Femur (tissue), 1 donor: ENCODE measurements around the gene FOSL1.

ENCODE experiments used
- DNase-seq: peaks from one replicate; pipeline ENCODE4 v3.0.0-alpha.2; 2017

Gene FOSL1

GRCh38 chr11:65919141-65919572, 19.0 kb upstream of the FOSL1 start, which contains the start of gene DRAP1:
DRAP1 (plus strand) TSS chr11:65919426; CDS start chr11:65919502, 76 bp downstream.
- peak; percentile 99 for DNase-seq

- DNase-seq = no peak
Observed at GRCh38 chr11:65918211-65919140, 18.3 kb upstream of the FOSL1 start, which contains the start of gene C11orf68. C11orf68 (minus strand) TSS chr11:65919062; CDS start chr11:65919031, 31 bp downstream.

GRCh38 chr11:65917434-65918210, 17.4 kb upstream of the FOSL1 start:
- peak; percentile 39 for DNase-seq

- DNase-seq = no peak
Observed at GRCh38 chr11:65917077-65917433, 16.9 kb upstream of the FOSL1 start.

- DNase-seq = no peak
Observed at GRCh38 chr11:65916391-65916790, 16.2 kb upstream of the FOSL1 start.

- peak; percentile 49 for DNase-seq
Observed at GRCh38 chr11:65915821-65916251, 15.6 kb upstream of the FOSL1 start.

- no peak for DNase-seq
Observed at GRCh38 chr11:65915101-65915820, 15.1 kb upstream of the FOSL1 start.

GRCh38 chr11:65912845-65913244, 12.7 kb upstream of the FOSL1 start:
- no peak for DNase-seq

GRCh38 chr11:65911682-65912568, 11.7 kb upstream of the FOSL1 start:
- DNase-seq = peak; percentile 81

- no peak for DNase-seq
Observed at GRCh38 chr11:65907878-65908277, 7.7 kb upstream of the FOSL1 start.

GRCh38 chr11:65906602-65907001, 6.4 kb upstream of the FOSL1 start:
- no peak for DNase-seq

GRCh38 chr11:65903715-65904114, 3.5 kb upstream of the FOSL1 start:
- no peak for DNase-seq

GRCh38 chr11:65903068-65903481, 2.9 kb upstream of the FOSL1 start:
- DNase-seq = no peak

- no peak for DNase-seq
Observed at GRCh38 chr11:65900899-65901180, 652 bp upstream of the FOSL1 start.

- peak; percentile 60 for DNase-seq
Observed at GRCh38 chr11:65899356-65900124, 648 bp downstream of the FOSL1 start.

GRCh38 chr11:65898656-65899355, 1.4 kb downstream of the FOSL1 start:
- no peak for DNase-seq

- no peak for DNase-seq
Observed at GRCh38 chr11:65897020-65897471, 3.1 kb downstream of the FOSL1 start.

GRCh38 chr11:65896034-65896999, 3.9 kb downstream of the FOSL1 start:
- no peak for DNase-seq

GRCh38 chr11:65895482-65895981, 4.7 kb downstream of the FOSL1 start:
- DNase-seq = no peak
